Measurements from ENCODE around the gene SH3PXD2B. TPM values are rescaled to one million over a fixed set of nuclear protein-coding genes. Genes with fewer than 3 reads are reported as not detected.

SH3PXD2B gene
- total RNA-seq, 1 donor from 2014 or later = 62.4 TPM

GRCh38 chr5:172312286-172312685 is 142.0 kb downstream of the SH3PXD2B start:
- TF ChIP-seq CTCF (IDR thresholded peaks at IDR 0.05; ENCODE audit: insufficient read depth, low read length, poor library complexity, severe bottlenecking) = no peak
- DNase-seq (ENCODE audit: low read depth) = no peak

GRCh38 chr5:172311605-172312004 is 142.7 kb downstream of the SH3PXD2B start:
- DNase-seq (ENCODE audit: low read depth) = no peak
- TF ChIP-seq CTCF (IDR thresholded peaks at IDR 0.05; ENCODE audit: insufficient read depth, low read length, poor library complexity, severe bottlenecking) = no peak
- H3K36me3 ChIP-seq (ENCODE audit: control insufficient read depth, insufficient read depth, low read length) = no peaks in the 10 kb centered on the region
- no peak overlapping the region for H3K4me3 ChIP-seq (ENCODE audit: low read depth, low read length)
- no peaks in the 10 kb centered on the region for H3K27me3 ChIP-seq (ENCODE audit: control insufficient read depth, insufficient read depth, low read length)

More at GRCh38 chr5:172312286-172312685, 142.0 kb downstream of the SH3PXD2B start:
- Histone ChIP-seq H3K36me3 (ENCODE audit: control insufficient read depth, insufficient read depth, low read length) (no peaks in the 10 kb centered on the region), H3K27me3 (ENCODE audit: control insufficient read depth, insufficient read depth, low read length) (no peaks in the 10 kb centered on the region), H3K4me3 (ENCODE audit: low read depth, low read length) (no peak overlapping the region)

- TF ChIP-seq CTCF (IDR thresholded peaks at IDR 0.05; ENCODE audit: insufficient read depth, low read length, poor library complexity, severe bottlenecking) = no peak
- no peak for DNase-seq (ENCODE audit: low read depth)
- no peak overlapping the region for H3K4me3 ChIP-seq (ENCODE audit: low read depth, low read length)
- no peaks in the 10 kb centered on the region for H3K36me3 ChIP-seq (ENCODE audit: control insufficient read depth, insufficient read depth, low read length)
- no peaks in the 10 kb centered on the region for H3K27me3 ChIP-seq (ENCODE audit: control insufficient read depth, insufficient read depth, low read length)
Measured at GRCh38 chr5:172311026-172311425, 143.3 kb downstream of the SH3PXD2B start.

- no peak for DNase-seq (ENCODE audit: low read depth)
- no peak for TF ChIP-seq CTCF (IDR thresholded peaks at IDR 0.05; ENCODE audit: insufficient read depth, low read length, poor library complexity, severe bottlenecking)
Measured at GRCh38 chr5:172305380-172305779, 148.9 kb downstream of the SH3PXD2B start.

GRCh38 chr5:172303572-172304335 is 150.6 kb downstream of the SH3PXD2B start:
- Histone ChIP-seq H3K27me3 (ENCODE audit: control insufficient read depth, insufficient read depth, low read length) (no peaks in the 10 kb centered on the region), H3K36me3 (ENCODE audit: control insufficient read depth, insufficient read depth, low read length) (no peaks in the 10 kb centered on the region), H3K4me3 (ENCODE audit: low read depth, low read length) (no peak overlapping the region)
- no peak for TF ChIP-seq CTCF (IDR thresholded peaks at IDR 0.05; ENCODE audit: insufficient read depth, low read length, poor library complexity, severe bottlenecking)
- DNase-seq (ENCODE audit: low read depth) = no peak

More at GRCh38 chr5:172305380-172305779, 148.9 kb downstream of the SH3PXD2B start:
- Histone ChIP-seq H3K27me3 (ENCODE audit: control insufficient read depth, insufficient read depth, low read length) (no peaks in the 10 kb centered on the region), H3K4me3 (ENCODE audit: low read depth, low read length) (no peak overlapping the region), H3K36me3 (ENCODE audit: control insufficient read depth, insufficient read depth, low read length) (no peaks in the 10 kb centered on the region)

GRCh38 chr5:172303162-172303561 is 151.2 kb downstream of the SH3PXD2B start:
- no peaks in the 10 kb centered on the region for H3K27me3 ChIP-seq (ENCODE audit: control insufficient read depth, insufficient read depth, low read length)
- TF ChIP-seq CTCF (IDR thresholded peaks at IDR 0.05; ENCODE audit: insufficient read depth, low read length, poor library complexity, severe bottlenecking) = no peak
- DNase-seq (ENCODE audit: low read depth) = no peak
- no peaks in the 10 kb centered on the region for H3K36me3 ChIP-seq (ENCODE audit: control insufficient read depth, insufficient read depth, low read length)
- no peak overlapping the region for H3K4me3 ChIP-seq (ENCODE audit: low read depth, low read length)

All from kidney epithelial cell (primary cell).